HepG2 (cell line): Measurements from ENCODE around the gene NOXA1. TPM values are rescaled to one million over a fixed set of nuclear protein-coding genes. Genes with fewer than 3 reads are reported as not detected.
A peak's percentile ranks its signal among the peaks of the same experiment; 100 is the strongest.

Source experiments
- DNMT1 ChIP-seq: sonication (generic); formaldehyde crosslinking; IDR thresholded peaks from 2 replicates; pipeline ENCODE4 v1.5.1; 2020; ENCODE audit warnings: mild to moderate bottlenecking, missing genetic modification reagents
- GPN1 ChIP-seq: sonication (generic); formaldehyde crosslinking; IDR thresholded peaks from 2 replicates; pipeline ENCODE4 v1.5.1; 2020; ENCODE audit warnings: missing genetic modification reagents, borderline replicate concordance
- ISX ChIP-seq: sonication (generic); formaldehyde crosslinking; conservative IDR thresholded peaks from 2 replicates; pipeline ENCODE4 v1.5.0; 2020; ENCODE audit warnings: missing genetic modification reagents
- SKI ChIP-seq: fragments of 450-650 bp; IDR thresholded peaks from one replicate; pipeline ENCODE4 v1.6.1; 2018; ENCODE audit warnings: mild to moderate bottlenecking; ENCODE audit not compliant: partially characterized antibody
- SMARCE1 ChIP-seq: fragments of 450-650 bp; IDR thresholded peaks from 2 replicates; pipeline ENCODE4 v1.6.1; 2017; ENCODE audit warnings: borderline replicate concordance
- SP4 ChIP-seq: sonication (generic); formaldehyde crosslinking; IDR thresholded peaks from 2 replicates; pipeline ENCODE4 v1.8.1; 2023; ENCODE audit warnings: mild to moderate bottlenecking, missing genetic modification reagents
- ZBTB20 ChIP-seq: sonication (generic); formaldehyde crosslinking; IDR thresholded peaks from 2 replicates; pipeline ENCODE4 v1.8.1; 2023; ENCODE audit warnings: missing genetic modification reagents, low read depth, mild to moderate bottlenecking, borderline replicate concordance
- ZBTB38 ChIP-seq: sonication (generic); formaldehyde crosslinking; IDR thresholded peaks from 2 replicates; pipeline ENCODE4 v1.5.1; 2020; ENCODE audit warnings: mild to moderate bottlenecking, missing genetic modification reagents
- ZFP36 ChIP-seq: fragments of 150-350 bp; IDR thresholded peaks from 2 replicates; pipeline ENCODE4 v1.6.1; 2018; ENCODE audit warnings: borderline replicate concordance, low read length, low read depth; ENCODE audit not compliant: partially characterized antibody
- ZNF335 ChIP-seq: sonication (generic); formaldehyde crosslinking; IDR thresholded peaks from 2 replicates; pipeline ENCODE4 v1.4.0; 2020; ENCODE audit warnings: missing genetic modification reagents
- ZNF569 ChIP-seq: sonication (generic); formaldehyde crosslinking; IDR thresholded peaks from 2 replicates; pipeline ENCODE4 v1.5.0; 2020; ENCODE audit warnings: mild to moderate bottlenecking, missing genetic modification reagents, moderate library complexity, borderline replicate concordance
- ZNF614 ChIP-seq: IDR thresholded peaks from 2 replicates; pipeline ENCODE4 v1.6.1; 2018; ENCODE audit warnings: missing biosample characterization, missing genetic modification reagents, inconsistent platforms, borderline replicate concordance
- ZNF772 ChIP-seq: sonication (generic); formaldehyde crosslinking; IDR thresholded peaks from 2 replicates; pipeline ENCODE4 v1.5.0; 2020; ENCODE audit warnings: mild to moderate bottlenecking, missing genetic modification reagents
- ZNF790 ChIP-seq: sonication (generic); formaldehyde crosslinking; IDR thresholded peaks from 2 replicates; pipeline ENCODE4 v1.8.0; 2022; ENCODE audit warnings: missing genetic modification reagents, mild to moderate bottlenecking, borderline replicate concordance
- ZNF879 ChIP-seq: sonication (generic); formaldehyde crosslinking; IDR thresholded peaks from 2 replicates; pipeline ENCODE4 v1.8.1; 2023; ENCODE audit warnings: missing genetic modification reagents
- ZSCAN21 ChIP-seq: sonication (generic); formaldehyde crosslinking; IDR thresholded peaks from 2 replicates; pipeline ENCODE4 v1.8.0; 2022; ENCODE audit warnings: mild to moderate bottlenecking, missing genetic modification reagents, moderate library complexity, borderline replicate concordance
- polyA plus RNA-seq, 8 experiments: library from polyadenylated mRNA; depleted of rRNA in 3 of 8; stranded (reverse) in 7 of 8; unstranded in 1 of 8; fragments of >200 nt; fragmentation: Illumina TruSeq in 4 of 8; extraction: Trizol in 4 of 8; gene quantifications; 2 replicates each; pipeline versions ENCODE4 v1.2.1 to v1.2.3, GENCODE V29; 2011 to 2016; ENCODE audit warnings: low read depth in 4 of 8, missing spikeins in 1 of 8, mixed read lengths in 1 of 8; ENCODE audit not compliant: insufficient read depth in 1 of 8
- total RNA-seq, 5 experiments: library from RNA; depleted of rRNA; stranded (reverse); fragments of >200 nt; fragmentation: Illumina TruSeq; extraction: Trizol; gene quantifications; 2 replicates each; pipeline ENCODE4 v1.2.3, GENCODE V29; 2016; ENCODE audit warnings: low read depth in 1 of 5
- TF ChIP-seq, protein P1 (sequence below): sonication (generic); formaldehyde crosslinking; IDR thresholded peaks from 2 replicates; pipeline ENCODE4 v1.4.0; 2020; ENCODE audit warnings: missing genetic modification reagents
- TF ChIP-seq, protein P2 (sequence below): sonication (generic); formaldehyde crosslinking; IDR thresholded peaks from 2 replicates; pipeline ENCODE4 v1.5.0; 2020; ENCODE audit warnings: missing genetic modification reagents, mild to moderate bottlenecking, borderline replicate concordance
- TF ChIP-seq, protein P3 (sequence below): sonication (generic); formaldehyde crosslinking; IDR thresholded peaks from 2 replicates; pipeline ENCODE4 v1.5.1; 2020; ENCODE audit warnings: missing genetic modification reagents, mild to moderate bottlenecking, borderline replicate concordance
- TF ChIP-seq, protein P4 (sequence below): sonication (generic); formaldehyde crosslinking; IDR thresholded peaks from 2 replicates; pipeline ENCODE4 v1.4.0; 2020; ENCODE audit warnings: missing genetic modification reagents, borderline replicate concordance

Gene NOXA1
- total and polyA plus RNA-seq, 2 of the 13 experiments (the other 11 are each of a cell fraction or from before 2014, with no cell fraction given) = 0.78 to 1.2 TPM

DNA sequence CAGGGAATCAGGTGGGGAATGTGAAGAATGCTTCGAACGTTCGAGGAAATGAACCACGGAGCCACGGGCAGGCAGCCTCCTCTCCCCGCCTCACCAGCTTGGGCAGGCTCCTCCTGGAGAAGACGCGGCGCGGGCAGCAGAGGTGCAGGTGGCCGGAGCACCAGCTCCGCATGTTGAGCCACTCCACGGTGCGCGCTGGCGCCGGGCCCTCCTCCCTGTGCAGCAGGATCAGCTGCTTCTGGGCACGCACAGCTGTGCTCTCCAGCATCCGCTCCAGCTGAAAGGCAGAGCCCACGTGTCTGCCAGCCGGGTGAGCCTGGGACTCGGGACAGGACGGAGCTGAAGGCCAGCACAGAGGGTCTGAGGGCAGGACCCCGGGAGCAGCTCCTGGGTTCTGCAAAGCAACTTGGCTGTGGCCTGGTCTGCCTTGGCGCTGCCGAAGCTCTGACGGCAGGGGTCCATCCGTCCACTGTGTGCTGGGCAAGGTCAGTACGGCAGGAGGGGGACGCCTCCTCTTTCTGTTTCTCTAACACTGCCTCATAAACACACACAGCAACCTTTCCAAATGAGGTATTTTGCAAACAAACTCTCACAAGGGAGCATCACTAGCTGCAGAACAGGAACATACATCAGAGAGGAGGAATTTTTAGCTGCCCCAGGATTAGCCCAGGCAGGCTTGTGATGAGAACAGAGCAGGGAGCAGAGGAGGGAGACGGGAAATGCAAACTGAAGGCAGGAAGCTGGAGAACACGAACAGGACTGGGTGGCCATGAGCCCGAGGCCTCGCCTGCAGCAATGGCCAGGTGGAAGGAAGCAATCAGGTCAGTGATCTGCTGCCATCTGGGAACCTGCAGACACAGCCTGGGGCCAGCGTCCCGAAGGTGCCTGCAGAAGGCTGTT is 56.0 kb downstream of the NOXA1 start (continued):
- no peak for TF ChIP-seq DNMT1
- TF ChIP-seq ZBTB38 (CRISPR knock-in tag) = peak; percentile 90
- TF ChIP-seq SKI = no peak
- TF ChIP-seq ZNF772 (CRISPR knock-in tag) = peak; percentile 47; the same call in 1 of the 2 replicates
- no peak; the same call in 1 of the 2 replicates for TF ChIP-seq ZBTB20
- TF ChIP-seq ZNF614 (CRISPR knock-in tag) = no peak
- TF ChIP-seq, protein P1, sequence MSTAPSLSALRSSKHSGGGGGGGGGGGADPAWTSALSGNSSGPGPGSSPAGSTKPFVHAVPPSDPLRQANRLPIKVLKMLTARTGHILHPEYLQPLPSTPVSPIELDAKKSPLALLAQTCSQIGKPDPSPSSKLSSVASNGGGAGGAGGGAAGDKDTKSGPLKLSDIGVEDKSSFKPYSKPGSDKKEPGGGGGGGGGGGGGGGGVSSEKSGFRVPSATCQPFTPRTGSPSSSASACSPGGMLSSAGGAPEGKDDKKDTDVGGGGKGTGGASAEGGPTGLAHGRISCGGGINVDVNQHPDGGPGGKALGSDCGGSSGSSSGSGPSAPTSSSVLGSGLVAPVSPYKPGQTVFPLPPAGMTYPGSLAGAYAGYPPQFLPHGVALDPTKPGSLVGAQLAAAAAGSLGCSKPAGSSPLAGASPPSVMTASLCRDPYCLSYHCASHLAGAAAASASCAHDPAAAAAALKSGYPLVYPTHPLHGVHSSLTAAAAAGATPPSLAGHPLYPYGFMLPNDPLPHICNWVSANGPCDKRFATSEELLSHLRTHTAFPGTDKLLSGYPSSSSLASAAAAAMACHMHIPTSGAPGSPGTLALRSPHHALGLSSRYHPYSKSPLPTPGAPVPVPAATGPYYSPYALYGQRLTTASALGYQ (CRISPR knock-in tag) = no peak
- TF ChIP-seq, protein P2, sequence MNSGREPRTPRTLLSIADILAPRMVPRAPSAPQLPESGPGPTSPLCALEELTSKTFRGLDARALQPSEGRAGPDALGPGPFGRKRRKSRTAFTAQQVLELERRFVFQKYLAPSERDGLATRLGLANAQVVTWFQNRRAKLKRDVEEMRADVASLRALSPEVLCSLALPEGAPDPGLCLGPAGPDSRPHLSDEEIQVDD (CRISPR knock-in tag) = no peak
- TF ChIP-seq, protein P3, sequence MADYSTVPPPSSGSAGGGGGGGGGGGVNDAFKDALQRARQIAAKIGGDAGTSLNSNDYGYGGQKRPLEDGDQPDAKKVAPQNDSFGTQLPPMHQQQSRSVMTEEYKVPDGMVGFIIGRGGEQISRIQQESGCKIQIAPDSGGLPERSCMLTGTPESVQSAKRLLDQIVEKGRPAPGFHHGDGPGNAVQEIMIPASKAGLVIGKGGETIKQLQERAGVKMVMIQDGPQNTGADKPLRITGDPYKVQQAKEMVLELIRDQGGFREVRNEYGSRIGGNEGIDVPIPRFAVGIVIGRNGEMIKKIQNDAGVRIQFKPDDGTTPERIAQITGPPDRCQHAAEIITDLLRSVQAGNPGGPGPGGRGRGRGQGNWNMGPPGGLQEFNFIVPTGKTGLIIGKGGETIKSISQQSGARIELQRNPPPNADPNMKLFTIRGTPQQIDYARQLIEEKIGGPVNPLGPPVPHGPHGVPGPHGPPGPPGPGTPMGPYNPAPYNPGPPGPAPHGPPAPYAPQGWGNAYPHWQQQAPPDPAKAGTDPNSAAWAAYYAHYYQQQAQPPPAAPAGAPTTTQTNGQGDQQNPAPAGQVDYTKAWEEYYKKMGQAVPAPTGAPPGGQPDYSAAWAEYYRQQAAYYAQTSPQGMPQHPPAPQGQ = no peak
- TF ChIP-seq ZFP36 = no peak
- no peak for TF ChIP-seq GPN1 (CRISPR knock-in tag)
- TF ChIP-seq ZNF879 (CRISPR knock-in tag) = no peak
- no peak for TF ChIP-seq SP4
- TF ChIP-seq SMARCE1 = no peak
- no peak for TF ChIP-seq ZNF335 (CRISPR knock-in tag)
- no peak for TF ChIP-seq ZNF569 (CRISPR knock-in tag)
- 0 out of 2 replicates have a peak, but pooled peaks have one; percentile 25 for TF ChIP-seq ZNF790 (CRISPR knock-in tag)
- TF ChIP-seq ISX (CRISPR knock-in tag) = no peak
- TF ChIP-seq ZSCAN21 (CRISPR knock-in tag) = no peak
- TF ChIP-seq, protein P4, sequence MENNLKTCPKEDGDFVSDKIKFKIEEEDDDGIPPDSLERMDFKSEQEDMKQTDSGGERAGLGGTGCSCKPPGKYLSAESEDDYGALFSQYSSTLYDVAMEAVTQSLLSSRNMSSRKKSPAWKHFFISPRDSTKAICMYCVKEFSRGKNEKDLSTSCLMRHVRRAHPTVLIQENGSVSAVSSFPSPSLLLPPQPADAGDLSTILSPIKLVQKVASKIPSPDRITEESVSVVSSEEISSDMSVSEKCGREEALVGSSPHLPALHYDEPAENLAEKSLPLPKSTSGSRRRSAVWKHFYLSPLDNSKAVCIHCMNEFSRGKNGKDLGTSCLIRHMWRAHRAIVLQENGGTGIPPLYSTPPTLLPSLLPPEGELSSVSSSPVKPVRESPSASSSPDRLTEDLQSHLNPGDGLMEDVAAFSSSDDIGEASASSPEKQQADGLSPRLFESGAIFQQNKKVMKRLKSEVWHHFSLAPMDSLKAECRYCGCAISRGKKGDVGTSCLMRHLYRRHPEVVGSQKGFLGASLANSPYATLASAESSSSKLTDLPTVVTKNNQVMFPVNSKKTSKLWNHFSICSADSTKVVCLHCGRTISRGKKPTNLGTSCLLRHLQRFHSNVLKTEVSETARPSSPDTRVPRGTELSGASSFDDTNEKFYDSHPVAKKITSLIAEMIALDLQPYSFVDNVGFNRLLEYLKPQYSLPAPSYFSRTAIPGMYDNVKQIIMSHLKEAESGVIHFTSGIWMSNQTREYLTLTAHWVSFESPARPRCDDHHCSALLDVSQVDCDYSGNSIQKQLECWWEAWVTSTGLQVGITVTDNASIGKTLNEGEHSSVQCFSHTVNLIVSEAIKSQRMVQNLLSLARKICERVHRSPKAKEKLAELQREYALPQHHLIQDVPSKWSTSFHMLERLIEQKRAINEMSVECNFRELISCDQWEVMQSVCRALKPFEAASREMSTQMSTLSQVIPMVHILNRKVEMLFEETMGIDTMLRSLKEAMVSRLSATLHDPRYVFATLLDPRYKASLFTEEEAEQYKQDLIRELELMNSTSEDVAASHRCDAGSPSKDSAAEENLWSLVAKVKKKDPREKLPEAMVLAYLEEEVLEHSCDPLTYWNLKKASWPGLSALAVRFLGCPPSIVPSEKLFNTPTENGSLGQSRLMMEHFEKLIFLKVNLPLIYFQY (CRISPR knock-in tag) = no peak
